IPS-NIHi11 (cell line): ENCODE results near the gene GCNT4.

Experiments used
- DNase-seq: peaks from one replicate; pipeline ENCODE4 v3.0.0; 2012; ENCODE audit warnings: mixed read lengths, low spot score

The GCNT4 gene

GRCh38 chr5:75050415-75050814 lies 1.9 kb downstream of the GCNT4 start:
- DNase-seq: peak; percentile 47

GRCh38 chr5:75049456-75050351 lies 2.7 kb downstream of the GCNT4 start:
- DNase-seq: peak; percentile 66

- no peak for DNase-seq
Measured at GRCh38 chr5:75048457-75048953, 3.9 kb downstream of the GCNT4 start.

DNA sequence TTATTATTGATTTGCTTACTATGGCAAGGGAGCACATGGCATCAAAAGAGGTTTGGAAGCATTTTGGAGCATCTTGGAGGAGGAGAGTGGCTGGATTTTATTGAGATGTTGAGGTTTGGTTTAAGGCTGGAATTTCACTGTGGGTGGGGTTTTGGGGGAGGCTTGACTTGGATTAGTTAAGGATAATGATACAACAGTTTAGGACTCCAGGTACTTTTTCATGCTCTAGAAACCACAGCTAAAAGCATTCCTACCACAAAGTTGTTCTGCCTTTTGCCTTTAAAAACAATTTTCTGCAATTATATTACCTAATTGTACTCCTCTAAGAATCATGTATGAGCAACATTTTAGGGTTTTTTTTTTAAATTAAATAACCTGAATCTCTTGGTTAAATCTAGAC lies 5.0 kb downstream of the GCNT4 start:
- no peak for DNase-seq

DNA sequence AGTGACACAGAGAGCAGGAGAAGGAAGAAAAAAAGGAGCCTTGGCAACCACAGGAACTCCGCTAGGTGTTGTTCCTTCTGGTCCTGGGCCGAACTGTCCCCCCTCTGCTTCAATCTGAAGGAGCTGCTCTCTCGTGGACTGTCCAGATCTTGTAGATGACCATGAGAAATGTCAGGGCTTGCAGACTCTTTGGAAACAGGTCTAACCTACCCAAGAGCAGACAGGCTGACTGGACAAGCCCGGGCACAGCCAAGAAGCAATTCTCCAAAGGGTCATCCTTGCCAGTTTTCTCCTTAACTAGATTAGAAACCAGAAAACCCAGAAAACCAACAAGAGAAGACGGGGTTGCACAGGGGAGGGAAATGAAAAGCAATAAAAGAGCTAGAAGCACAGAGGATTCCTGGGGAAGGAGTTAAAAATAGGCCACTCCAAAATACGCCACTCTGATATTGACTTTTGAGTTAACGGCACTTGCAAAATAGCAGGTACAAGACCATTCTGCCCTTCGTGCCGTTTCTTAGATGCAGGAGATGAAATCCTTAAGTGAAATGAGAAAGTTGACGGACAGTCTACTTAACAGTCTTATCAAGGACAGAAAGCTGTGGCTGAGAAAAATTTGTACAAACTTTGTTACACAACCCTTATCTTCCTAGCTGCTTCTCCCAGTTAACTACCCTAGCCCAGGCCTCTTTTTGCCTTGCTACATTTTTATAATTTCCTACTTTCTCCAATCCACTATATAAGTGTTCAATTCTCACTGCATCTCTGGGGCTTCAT lies 5.8 kb downstream of the GCNT4 start:
- DNase-seq: no peak

DNA sequence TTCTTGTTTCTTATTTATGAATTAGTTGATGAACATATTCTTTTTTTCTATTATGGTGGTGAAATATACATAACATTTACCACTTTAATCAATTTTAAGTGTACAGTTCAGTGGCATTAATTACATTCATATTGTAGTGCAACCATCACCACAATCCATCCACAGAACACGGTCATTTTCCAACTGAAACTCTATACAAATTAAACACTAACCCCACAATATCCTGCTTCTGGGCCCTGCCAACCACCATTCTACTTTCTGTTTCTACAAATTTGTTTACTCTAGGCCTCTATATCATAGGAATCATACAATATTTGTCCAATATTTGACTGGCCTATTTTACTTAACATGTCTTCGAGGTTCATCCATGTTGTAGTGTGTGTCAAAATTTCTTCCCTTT lies 7.3 kb downstream of the GCNT4 start:
- no peak for DNase-seq

DNA sequence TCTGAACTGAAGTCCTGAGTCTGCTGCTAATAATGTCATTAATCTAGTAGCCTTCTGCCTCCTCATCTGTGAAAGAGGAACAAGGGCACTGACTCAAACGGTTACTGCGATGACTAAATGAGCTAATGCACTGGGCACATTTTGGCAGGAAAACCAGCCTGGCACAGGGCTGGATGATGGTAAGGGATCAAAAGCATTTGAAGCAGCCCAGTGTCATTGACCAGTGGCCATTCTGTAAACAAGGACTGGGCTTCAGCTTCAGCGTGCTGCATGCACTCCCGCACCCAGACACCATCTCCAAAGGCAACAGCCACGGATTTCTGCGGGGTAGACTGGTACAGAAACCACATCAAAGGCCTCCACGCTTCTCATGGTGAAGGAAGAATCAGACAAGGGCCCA lies 8.0 kb downstream of the GCNT4 start:
- no peak for DNase-seq

DNA sequence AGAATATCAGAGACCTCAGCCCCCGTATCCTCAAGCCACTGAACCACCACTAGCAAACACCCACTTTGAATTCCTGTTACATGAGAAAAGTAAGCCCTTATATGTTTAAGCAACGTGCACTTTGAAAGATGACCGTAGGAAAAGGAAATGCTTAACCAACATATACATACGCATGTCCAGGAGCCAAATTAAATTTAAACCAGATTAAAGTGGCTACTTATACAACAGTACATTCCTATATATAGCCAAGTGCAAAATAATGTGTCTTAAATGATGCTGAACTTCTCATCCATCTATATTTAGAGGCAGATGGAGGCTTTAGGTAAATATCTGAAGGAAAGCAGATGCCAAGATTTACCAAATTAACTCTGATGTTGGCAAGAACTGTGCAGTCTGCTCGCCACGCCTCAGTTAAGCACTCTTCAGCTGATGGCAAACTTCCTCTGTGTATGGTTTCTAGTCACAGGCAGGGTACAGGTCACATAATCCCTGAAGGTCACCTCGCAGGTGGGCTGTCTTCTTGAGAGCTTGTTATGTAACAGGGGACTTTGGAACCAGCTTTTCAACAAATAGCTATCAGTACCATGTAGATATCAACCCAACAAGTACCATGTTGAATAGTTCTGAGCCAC lies 8.6 kb downstream of the GCNT4 start:
- DNase-seq: no peak

- DNase-seq: no peak
Measured at GRCh38 chr5:75042522-75042921, 9.8 kb downstream of the GCNT4 start.

DNA sequence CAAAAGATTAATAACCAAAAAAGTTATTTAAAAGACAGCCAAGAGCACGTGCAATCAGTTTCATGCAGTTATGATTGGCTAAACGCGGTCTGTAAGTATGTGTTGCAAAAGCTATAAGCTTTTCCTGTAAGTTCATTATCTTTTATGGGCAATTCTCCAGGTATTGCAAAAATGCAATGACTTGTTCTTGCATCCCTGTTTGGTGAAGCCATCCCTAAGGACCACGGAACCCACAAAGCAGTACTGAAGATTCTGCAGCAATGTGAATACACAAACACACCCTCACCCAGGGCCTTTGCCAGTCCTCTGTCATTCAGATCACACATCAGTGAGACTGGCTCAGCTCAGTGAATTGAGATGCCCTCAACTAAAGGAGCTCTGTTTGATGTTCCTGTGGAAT lies 11.4 kb downstream of the GCNT4 start:
- DNase-seq: no peak

- DNase-seq: peak; percentile 61
Measured at GRCh38 chr5:75037106-75037505, 15.3 kb downstream of the GCNT4 start.

DNA sequence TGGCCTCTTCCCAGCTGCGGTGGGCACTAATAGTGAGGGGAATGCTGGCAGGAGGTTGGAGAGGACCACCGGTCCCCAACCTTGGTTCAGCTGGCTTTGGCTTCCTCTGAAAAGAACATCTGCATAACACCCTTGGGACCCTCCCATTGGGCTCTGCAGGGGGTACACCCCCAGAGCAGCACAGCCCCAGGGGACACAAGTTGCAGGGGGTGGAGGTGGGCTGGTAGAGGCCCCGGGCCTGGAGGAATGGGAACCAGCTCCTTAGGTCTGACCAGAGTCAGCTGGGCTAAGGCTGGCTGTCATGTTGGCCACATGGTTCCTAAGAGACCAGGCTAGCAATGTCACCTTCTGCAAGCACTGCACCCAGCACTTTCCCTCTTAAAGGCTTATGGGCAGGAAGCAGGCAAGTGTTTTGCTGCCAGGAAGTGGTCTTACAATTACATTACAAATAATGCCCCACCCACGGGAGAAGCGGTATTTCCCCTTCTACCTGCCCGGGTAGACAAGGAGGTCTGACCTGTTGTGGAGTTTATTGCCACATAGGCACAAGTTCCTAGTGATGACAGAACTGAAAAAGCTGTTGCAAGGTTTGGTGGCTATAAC lies 18.1 kb downstream of the GCNT4 start:
- no peak for DNase-seq

DNA sequence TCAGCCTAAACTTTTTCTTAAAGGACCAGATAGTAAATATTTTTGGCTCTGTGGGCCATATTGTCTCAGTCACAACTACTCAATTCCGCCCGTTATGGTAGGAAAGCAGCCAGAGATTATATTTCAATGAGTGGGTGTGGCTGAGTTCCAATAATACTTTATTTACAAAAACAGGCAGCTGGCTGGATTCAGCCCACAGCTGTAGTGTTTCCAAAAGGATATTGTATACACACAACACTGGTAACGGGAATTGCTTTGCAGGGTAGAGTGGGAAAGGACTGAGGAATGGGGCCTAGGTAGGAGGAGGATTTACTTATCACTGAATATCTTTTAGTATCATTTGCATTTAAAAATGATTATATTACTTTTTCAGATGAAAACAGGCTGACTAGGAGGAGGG lies 21.0 kb downstream of the GCNT4 start:
- no peak for DNase-seq

GRCh38 chr5:75028090-75028489 lies 24.3 kb downstream of the GCNT4 start:
- DNase-seq: no peak

DNA sequence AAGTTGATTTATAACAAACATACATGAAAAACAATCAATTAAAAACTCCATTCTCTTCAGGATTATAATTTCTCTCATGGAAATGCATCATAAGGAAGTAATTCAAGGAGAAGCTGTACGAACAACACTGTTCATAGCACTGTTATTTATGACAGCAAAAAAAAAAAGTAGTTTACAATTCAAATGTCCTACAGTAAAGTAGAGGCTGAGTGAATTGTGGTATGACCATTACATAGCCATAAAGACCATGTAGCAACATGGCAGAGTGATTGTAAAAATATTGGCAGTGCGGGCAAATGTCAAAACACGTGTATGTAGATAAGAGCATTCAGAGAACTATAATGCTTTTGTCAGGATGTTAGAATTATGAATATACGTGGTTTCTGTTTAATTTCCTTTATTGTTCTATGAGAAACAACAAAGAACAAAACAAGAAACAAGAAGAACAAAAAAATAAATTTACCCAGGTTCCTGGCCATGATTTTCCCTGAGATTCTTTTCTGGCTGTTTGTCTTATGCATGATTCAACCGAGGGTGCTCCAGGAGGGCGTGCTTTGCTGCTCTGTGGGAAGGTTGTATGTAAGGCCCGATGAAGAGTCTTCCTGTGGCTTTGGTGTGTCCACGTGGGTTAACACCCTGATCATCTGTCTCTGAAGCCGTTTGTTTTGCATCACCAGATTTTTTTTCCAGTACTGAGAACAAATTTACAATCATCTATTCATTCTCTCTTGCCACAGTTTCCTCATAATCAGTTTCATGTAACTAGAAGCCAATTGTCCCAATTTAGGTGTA lies 28.8 kb downstream of the GCNT4 start:
- no peak for DNase-seq

DNA sequence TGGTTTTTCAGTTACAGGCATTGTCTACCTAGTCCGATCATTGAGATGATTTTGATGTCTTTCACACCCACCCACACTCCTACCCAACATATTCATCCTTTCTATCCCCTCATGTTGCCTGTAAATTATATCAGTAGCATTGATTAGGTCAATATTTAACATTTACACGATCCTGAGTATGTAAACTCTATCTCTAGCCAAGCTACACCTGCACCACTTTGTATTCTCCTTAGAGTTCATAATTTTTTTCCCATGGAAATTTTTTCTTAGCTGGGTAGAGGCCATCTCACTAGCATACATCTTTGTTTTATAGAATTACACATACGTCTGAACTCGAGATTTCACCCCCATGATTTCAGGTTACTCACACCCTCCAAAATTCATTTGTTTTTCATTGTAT lies 30.6 kb downstream of the GCNT4 start:
- DNase-seq: no peak

DNA sequence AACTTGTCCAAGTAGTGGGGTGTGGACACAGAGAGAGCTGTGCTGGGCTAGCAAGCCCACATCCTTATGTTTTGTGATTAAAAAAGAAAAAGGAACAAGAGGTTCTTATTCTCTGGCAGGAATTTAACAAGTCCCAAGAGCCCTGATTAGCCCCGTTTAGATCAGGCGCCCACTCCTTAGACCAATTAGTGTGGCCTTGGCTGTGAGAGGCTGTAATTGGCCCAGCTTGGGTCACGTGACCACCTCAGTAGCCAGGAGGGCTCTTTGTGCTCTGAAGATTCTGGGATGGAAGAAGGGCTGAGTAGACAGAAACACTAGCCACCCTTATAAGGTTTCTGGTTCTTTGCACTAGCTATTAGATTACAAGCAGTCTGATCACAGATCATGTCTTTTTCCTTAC lies 31.1 kb downstream of the GCNT4 start:
- DNase-seq: no peak

GRCh38 chr5:75020016-75020656 lies 32.2 kb downstream of the GCNT4 start:
- DNase-seq: no peak

DNA sequence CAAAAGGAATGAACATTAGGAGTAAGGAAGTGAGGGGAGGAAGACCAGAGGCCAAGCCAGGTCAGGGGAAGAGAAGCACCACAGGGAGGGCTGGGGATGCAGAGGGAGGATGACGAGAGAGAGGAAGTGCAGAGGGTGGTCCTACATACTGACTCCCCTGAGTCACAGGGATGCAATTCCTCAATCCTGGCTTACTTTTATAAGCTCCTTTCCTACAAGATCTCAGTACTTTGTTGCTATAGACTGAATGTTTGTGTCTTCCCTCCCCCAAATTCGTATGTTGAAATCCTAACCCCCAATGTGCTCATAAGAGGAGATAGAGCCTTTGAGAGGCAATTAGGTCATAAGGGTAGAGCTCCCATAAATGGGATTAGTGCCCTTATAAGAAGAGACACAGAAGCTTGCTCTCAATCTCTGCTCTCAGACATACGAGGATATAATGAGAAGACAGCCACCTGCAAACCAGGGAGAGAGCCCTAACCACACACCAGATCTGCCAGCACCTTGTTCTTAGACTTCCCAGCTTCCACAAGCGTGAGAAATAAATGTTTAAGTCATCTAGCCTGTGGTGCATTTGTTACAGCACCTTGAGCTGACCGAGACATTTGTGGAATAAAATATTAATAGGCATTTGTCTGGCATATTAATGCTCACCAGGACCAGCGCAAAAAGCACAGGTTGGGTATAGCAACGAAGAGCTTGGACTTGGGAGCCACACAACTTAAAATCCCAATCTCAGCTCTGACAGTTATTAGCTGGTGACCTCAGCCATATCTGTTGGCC lies 33.4 kb downstream of the GCNT4 start:
- DNase-seq: no peak

DNA sequence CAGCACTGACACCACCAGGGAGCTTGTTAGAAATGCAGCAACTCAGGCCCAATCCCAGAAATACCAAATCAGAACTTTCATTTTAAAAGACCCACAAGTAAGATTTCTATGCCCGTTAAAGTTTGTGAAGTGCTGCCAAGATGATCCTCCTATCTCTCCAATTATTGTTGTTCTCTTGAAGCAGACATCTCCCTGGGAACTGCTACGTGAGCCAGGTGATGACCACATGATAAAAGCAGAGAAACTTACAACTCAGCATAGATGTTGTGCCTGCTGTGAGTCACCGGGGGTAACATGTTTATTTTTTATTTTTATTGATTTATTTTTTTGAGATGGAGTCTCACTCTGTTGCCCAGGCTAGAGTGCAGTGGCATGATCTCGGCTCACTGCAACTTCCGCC lies 34.4 kb downstream of the GCNT4 start:
- DNase-seq: no peak
